HepG2 (cell line): ENCODE results near the gene IFI30. TPM values are rescaled to one million over a fixed set of nuclear protein-coding genes. Genes with fewer than 3 reads are reported as not detected.

ENCODE experiments used
- EZH2 ChIP-seq: conservative IDR thresholded peaks from 2 replicates; pipeline ENCODE4 v1.6.1; 2012; ENCODE audit warnings: mild to moderate bottlenecking, low read depth, low read length, moderate library complexity
- GABPA ChIP-seq, 2 experiments: IDR thresholded peaks; 2 replicates each; pipeline ENCODE4 v1.6.1; 2011 to 2016; ENCODE audit warnings: low read depth in 2 of 2, low read length in 1 of 2, missing biosample characterization in 1 of 2, missing genetic modification characterization in 1 of 2
- JUN ChIP-seq: sonication (generic); formaldehyde crosslinking; IDR thresholded peaks from 2 replicates; pipeline ENCODE4 v1.4.0; 2020; ENCODE audit warnings: mild to moderate bottlenecking, missing genetic modification reagents
- MATR3 ChIP-seq: sonication (generic); formaldehyde crosslinking; IDR thresholded peaks from 2 replicates; pipeline ENCODE4 v1.4.0; 2020; ENCODE audit warnings: missing genetic modification reagents
- MXI1 ChIP-seq: IDR thresholded peaks from 3 replicates; pipeline ENCODE4 v1.6.1; 2012; ENCODE audit warnings: low read depth, low read length, inconsistent platforms, borderline replicate concordance
- NFKB2 ChIP-seq: sonication (generic); formaldehyde crosslinking; IDR thresholded peaks from 2 replicates; pipeline ENCODE4 v1.4.0; 2020; ENCODE audit warnings: missing genetic modification reagents, borderline replicate concordance
- RFX3 ChIP-seq: IDR thresholded peaks from 2 replicates; pipeline ENCODE4 v1.6.1; 2016; ENCODE audit warnings: missing biosample characterization, missing genetic modification reagents
- SMAD9 ChIP-seq: sonication (generic); formaldehyde crosslinking; IDR thresholded peaks from 2 replicates; pipeline ENCODE4 v1.5.1; 2020; ENCODE audit warnings: mild to moderate bottlenecking, missing genetic modification reagents
- SOX6 ChIP-seq, 2 experiments: fragments of 450-650 bp in 1 of 2; sonication (generic) in 1 of 2; formaldehyde crosslinking in 1 of 2; IDR thresholded peaks; 2 replicates each; pipeline versions ENCODE4 v1.4.0 to v1.6.1; 2017 to 2020; ENCODE audit warnings: antibody characterized with exemption in 1 of 2, mild to moderate bottlenecking in 1 of 2, missing genetic modification reagents in 1 of 2
- STAG1 ChIP-seq: sonication (generic); formaldehyde crosslinking; IDR thresholded peaks from 2 replicates; pipeline ENCODE4 v1.4.0; 2020; ENCODE audit warnings: missing genetic modification reagents
- TEAD3 ChIP-seq: optimal IDR thresholded peaks from 2 replicates; pipeline ENCODE3; 2016; ENCODE audit warnings: borderline replicate concordance
- THRA ChIP-seq: sonication (generic); formaldehyde crosslinking; IDR thresholded peaks from 2 replicates; pipeline ENCODE4 v1.4.0; 2020; ENCODE audit warnings: missing genetic modification reagents, borderline replicate concordance
- TOPORS ChIP-seq: sonication (generic); formaldehyde crosslinking; IDR thresholded peaks from 2 replicates; pipeline ENCODE4 v1.8.0; 2023; ENCODE audit warnings: mild to moderate bottlenecking, missing genetic modification reagents
- ZNF607 ChIP-seq: sonication (generic); formaldehyde crosslinking; IDR thresholded peaks from 2 replicates; pipeline ENCODE4 v1.5.1; 2020; ENCODE audit warnings: missing genetic modification reagents, mild to moderate bottlenecking, borderline replicate concordance
- ZNF687 ChIP-seq: sonication (generic); formaldehyde crosslinking; IDR thresholded peaks from 2 replicates; pipeline ENCODE4 v1.5.1; 2020; ENCODE audit warnings: mild to moderate bottlenecking, missing genetic modification reagents, moderate library complexity
- ZNF7 ChIP-seq: IDR thresholded peaks from 2 replicates; pipeline ENCODE4 v1.6.1; 2016; ENCODE audit warnings: missing biosample characterization, missing genetic modification reagents
- ZNF766 ChIP-seq: sonication (generic); formaldehyde crosslinking; IDR thresholded peaks from 2 replicates; pipeline ENCODE4 v1.5.0; 2020; ENCODE audit warnings: missing genetic modification reagents, borderline replicate concordance
- polyA plus RNA-seq, 8 experiments: library from polyadenylated mRNA; depleted of rRNA in 3 of 8; stranded (reverse) in 7 of 8; unstranded in 1 of 8; fragments of >200 nt; fragmentation: Illumina TruSeq in 4 of 8; extraction: Trizol in 4 of 8; gene quantifications; 2 replicates each; pipeline versions ENCODE4 v1.2.1 to v1.2.3, GENCODE V29; 2011 to 2016; ENCODE audit warnings: low read depth in 4 of 8, missing spikeins in 1 of 8, mixed read lengths in 1 of 8; ENCODE audit not compliant: insufficient read depth in 1 of 8
- total RNA-seq, 5 experiments: library from RNA; depleted of rRNA; stranded (reverse); fragments of >200 nt; fragmentation: Illumina TruSeq; extraction: Trizol; gene quantifications; 2 replicates each; pipeline ENCODE4 v1.2.3, GENCODE V29; 2016; ENCODE audit warnings: low read depth in 1 of 5

The IFI30 gene
- total and polyA plus RNA-seq, 2 of the 13 experiments (the other 11 are each of a cell fraction or from before 2014, with no cell fraction given): 25.0 to 79.4 TPM

- TF ChIP-seq MXI1: peak; percentile 84; the same call in 2 of the 3 replicates
- TF ChIP-seq RFX3 (CRISPR knock-in tag): peak; percentile 92
- TF ChIP-seq JUN (CRISPR knock-in tag): 0 out of 2 replicates have a peak, but pooled peaks have one; percentile 32
- no peak for TF ChIP-seq SOX6 (IDR thresholded peaks at IDR 0.05)
- TF ChIP-seq SOX6 (CRISPR knock-in tag; IDR thresholded peaks at IDR 0.05): 0 out of 2 replicates have a peak, but pooled peaks have one; percentile 21
- TF ChIP-seq ZNF607: peak; percentile 20; the same call in 1 of the 2 replicates
- TF ChIP-seq ZNF7 (CRISPR knock-in tag): peak; percentile 75; the same call in 1 of the 2 replicates
- no peak for TF ChIP-seq ZNF766 (CRISPR knock-in tag)
- TF ChIP-seq TEAD3: peak; percentile 34
- TF ChIP-seq GABPA (IDR thresholded peaks at IDR 0.05; ENCODE audit: low read depth, low read length): no peak; the same call in none of the 2 replicates
- peak; percentile 84 for TF ChIP-seq GABPA (CRISPR knock-in tag; IDR thresholded peaks at IDR 0.05; ENCODE audit: low read depth)
- TF ChIP-seq ZNF687: peak; percentile 70
- peak; percentile 31; the same call in 1 of the 2 replicates for TF ChIP-seq STAG1
- TF ChIP-seq TOPORS: peak; percentile 86; the same call in 1 of the 2 replicates
- TF ChIP-seq THRA (CRISPR knock-in tag): 0 out of 2 replicates have a peak, but pooled peaks have one; percentile 14
- TF ChIP-seq MATR3 (CRISPR knock-in tag): no peak
- no peak for TF ChIP-seq SMAD9 (CRISPR knock-in tag)
- peak; percentile 54; the same call in 1 of the 2 replicates for TF ChIP-seq NFKB2 (CRISPR knock-in tag)
- no peak for TF ChIP-seq EZH2
Measured at GRCh38 chr19:18152442-18152816, 21.2 kb upstream of the IFI30 start (continued).
